HG03135 (cell line): ENCODE results near the gene EDN1.
"Not testable (repeated sequence)": the region's sequence is repeated elsewhere in the genome, so short reads cannot be mapped to it uniquely, and the experiment has no call there.

Source experiments
- ATAC-seq: cut with Tn5 transposase; IDR thresholded peaks from one replicate; pipeline ENCODE4 v1.9.1; 2021; ENCODE audit warnings: mild to moderate bottlenecking, moderate library complexity; ENCODE audit not compliant: unreplicated experiment

EDN1 gene

DNA sequence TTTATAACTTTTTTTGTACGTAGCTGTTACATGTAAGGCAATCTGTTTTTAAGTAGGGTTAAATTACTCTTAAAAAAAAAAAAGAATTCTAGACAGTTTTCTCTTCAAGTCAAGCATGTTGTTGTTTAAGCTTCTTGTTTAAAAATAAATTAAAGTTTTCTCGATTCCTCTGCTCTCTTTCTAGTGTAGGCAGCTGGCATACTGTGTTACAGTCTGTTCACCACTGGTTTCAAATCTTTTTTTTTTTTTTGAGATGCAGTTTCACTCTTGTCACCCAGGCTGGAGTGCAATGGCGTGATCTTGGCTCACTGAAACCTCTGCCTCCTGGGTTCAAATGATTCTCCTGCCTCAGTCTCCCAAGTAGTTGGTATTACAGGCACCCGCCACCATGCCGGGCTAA, 29.9 kb downstream of the EDN1 start:
- ATAC-seq, result not testable (repeated sequence)

DNA sequence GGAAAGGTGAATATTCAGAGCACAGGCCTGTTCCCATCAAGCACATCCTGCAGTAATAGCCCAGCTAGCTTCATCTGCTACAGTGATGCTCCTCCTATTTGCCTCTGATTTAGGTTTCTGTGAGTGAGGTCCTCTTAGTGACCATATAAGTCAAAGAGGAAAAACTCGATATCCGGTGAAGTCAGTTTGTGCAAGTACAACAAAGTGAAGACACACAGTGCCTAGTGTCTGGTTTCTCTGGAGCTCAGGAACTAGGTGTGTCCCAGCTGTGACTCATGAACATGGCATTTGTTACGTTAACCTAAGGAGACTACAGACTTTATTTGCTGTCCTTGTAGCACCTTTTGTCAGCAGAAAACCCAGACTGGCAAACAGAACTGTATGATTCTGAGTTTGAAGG, 33.9 kb downstream of the EDN1 start:
- no peak for ATAC-seq

DNA sequence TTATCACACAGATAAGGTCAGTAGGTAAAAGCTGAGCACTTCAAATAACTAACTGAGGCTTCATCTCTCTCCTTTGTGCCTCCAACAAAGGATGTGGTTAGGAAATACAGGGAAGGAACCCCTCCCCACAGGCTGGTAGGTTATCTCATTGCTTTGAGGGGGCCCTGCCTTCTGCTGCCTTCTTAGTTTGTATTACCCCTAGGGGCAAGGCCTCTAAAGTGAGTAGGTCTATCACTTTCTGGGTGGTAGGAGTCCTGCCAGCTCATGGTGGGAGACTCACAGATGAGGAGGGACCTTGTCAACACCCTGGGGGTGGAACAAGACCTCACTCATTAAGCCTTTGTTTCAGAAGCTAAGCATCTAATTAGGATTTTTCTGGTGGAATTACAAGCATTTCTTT, 34.6 kb downstream of the EDN1 start:
- ATAC-seq, result no peak

GRCh38 chr6:12325872-12326271, 35.7 kb downstream of the EDN1 start:
- ATAC-seq, result no peak

- no peak for ATAC-seq
These were observed 37.2 kb downstream of the EDN1 start for GRCh38 chr6:12327391-12327790.

DNA sequence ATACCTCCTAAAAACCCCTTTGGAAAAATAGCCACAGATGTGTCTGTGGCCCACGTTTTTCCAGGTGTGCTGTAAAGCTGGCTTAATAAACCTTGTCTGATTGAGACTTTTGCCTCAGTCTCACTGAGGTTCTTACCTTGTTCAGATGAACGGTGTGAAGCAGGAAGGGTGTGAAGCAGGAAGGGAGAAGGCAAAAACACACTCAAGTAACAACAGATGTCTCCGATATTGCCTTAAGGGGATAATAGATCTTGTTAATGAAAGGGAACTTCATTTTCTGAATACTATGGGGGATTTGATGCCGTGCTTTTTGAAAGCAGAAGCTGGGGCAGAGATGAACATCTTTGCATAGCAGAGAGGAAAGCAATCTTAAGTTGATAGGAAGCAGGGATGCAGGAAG, 37.8 kb downstream of the EDN1 start:
- no peak for ATAC-seq

GRCh38 chr6:12328701-12329100, 38.5 kb downstream of the EDN1 start:
- ATAC-seq, result no peak

DNA sequence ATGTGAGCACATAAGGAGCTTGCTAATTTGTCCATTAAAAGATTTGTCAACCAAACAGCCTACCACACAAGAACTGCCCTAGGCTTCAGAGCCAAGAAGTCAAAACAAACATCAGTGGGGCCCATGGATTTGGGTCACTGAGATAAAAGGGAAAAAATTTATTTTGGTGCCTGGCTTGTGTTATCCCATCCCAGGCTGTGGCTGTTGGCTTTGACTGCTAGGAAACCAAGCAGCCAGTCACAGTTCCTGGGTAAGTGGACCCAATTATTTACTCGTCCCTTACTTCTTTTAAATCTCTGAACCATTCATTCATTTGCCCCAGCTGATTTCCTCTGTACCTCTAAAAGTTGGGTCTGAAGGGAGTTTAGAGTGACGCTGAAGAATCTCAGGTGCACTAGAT, 41.3 kb downstream of the EDN1 start:
- no peak for ATAC-seq

DNA sequence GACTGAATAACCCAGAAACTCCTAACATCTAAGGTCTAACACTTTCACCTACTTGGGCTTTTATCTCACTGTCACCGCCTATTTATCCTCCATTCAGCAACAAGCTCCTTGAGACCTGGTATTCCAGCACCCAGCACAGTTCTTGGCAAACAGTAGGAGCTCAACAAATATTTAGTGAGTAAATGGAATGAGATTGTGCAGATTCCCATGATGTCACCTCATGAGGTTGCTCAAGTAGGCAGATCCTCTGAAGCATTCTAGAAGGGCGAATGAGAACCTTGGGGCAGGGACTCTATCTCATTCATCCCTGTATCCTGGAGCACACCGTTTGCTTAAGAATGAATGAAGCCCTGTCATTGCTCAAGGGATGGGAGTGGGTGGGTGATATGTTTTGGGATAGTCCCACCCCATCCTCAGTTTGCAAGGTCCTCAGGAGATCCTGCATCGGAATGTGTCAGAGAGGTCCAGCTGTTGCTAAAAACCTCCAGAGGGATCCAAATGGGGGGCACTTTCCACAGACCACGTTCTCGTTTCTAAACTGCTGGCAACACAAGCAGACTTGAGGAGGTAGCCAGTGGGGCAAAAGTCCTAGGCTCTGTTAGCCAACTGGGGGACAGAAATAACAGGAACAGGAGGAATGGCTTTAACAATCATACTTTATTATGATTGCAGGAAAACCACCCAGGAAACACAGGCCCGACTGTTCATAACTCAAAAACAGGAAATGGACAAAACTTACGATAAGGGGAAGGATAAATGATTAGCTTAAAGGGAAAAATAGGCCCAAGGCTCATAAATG, 42.0 kb downstream of the EDN1 start:
- ATAC-seq, result no peak

- not testable (repeated sequence) for ATAC-seq
These were observed 42.6 kb downstream of the EDN1 start for GRCh38 chr6:12332750-12333079.

DNA sequence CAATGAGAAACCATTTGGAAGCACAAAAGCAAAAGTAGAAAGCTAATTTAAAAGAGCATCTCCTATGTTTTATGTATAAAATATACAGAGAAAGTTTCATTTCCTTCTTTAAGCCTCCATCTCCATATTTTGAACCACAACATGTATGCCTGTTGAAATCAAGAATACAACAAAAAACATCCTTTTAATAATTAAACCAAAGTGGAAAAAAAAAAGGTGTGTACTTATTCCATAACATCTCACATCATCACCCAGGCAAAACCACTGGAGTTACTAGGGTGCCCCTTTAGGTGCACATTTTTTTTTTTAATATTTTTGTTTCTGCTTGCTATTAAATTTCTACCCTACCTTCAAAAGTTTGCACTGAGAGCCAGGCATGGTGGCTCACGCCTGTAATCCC, 43.0 kb downstream of the EDN1 start:
- ATAC-seq, result no peak

- ATAC-seq, result no peak
These were observed 44.5 kb downstream of the EDN1 start for GRCh38 chr6:12334526-12335130.

GRCh38 chr6:12335131-12335527, 45.0 kb downstream of the EDN1 start:
- ATAC-seq, result no peak

- no peak for ATAC-seq
These were observed 45.6 kb downstream of the EDN1 start for GRCh38 chr6:12335717-12336116.

GRCh38 chr6:12336121-12336971, 46.2 kb downstream of the EDN1 start:
- no peak for ATAC-seq

- ATAC-seq, result no peak
These were observed 48.9 kb downstream of the EDN1 start for GRCh38 chr6:12339022-12339421.

DNA sequence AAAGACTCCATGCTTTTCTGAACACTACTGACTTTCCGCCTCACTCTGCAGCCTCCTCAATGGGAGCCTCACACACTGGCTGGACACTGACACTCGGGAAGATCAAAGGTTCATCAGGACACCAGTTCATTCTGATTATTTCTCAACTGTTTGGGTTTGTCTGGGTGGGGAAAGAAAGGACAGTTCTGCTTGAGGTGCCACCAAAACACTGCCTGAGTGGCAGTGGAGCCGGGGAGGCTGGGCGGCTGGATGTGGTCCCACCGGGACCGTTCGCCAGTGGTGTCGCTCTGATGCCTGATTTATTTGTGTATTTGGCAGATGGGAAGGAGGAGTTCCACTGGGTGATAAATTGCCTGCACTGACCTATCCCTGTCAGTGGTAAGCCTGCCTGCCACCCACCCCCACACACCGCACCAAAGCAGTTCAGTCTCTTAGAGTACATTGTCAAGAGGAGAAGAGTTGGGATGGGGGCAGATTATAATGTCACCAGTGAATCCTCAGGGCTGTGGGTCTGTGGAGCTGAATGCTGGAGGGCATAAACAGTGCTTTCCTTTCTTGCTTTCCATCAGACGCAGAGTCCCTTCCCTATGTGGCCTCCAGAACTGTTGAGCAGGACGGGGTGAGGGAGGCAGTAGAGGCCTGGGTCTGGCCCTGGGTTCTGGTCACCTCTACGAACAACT, 49.8 kb downstream of the EDN1 start:
- no peak for ATAC-seq

DNA sequence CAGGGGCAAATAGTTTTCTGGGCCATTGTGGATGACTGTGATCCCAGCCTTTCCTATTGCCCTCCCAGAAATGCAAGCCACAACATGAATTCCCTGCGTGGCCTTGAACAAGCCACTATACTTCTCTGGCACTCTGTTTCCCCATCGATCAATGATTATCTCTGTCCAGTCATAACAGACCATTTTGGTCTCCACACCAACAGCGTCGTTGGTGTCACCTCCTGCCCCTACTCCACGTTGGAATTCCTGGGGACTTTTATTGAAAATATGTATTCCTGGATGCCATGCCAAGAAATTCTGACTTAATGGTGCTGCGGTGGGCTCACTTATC, 50.3 kb downstream of the EDN1 start:
- ATAC-seq, result no peak

- no peak for ATAC-seq
These were observed 52.5 kb downstream of the EDN1 start for GRCh38 chr6:12342664-12343063.

GRCh38 chr6:12343122-12343439, 52.9 kb downstream of the EDN1 start:
- no peak for ATAC-seq

DNA sequence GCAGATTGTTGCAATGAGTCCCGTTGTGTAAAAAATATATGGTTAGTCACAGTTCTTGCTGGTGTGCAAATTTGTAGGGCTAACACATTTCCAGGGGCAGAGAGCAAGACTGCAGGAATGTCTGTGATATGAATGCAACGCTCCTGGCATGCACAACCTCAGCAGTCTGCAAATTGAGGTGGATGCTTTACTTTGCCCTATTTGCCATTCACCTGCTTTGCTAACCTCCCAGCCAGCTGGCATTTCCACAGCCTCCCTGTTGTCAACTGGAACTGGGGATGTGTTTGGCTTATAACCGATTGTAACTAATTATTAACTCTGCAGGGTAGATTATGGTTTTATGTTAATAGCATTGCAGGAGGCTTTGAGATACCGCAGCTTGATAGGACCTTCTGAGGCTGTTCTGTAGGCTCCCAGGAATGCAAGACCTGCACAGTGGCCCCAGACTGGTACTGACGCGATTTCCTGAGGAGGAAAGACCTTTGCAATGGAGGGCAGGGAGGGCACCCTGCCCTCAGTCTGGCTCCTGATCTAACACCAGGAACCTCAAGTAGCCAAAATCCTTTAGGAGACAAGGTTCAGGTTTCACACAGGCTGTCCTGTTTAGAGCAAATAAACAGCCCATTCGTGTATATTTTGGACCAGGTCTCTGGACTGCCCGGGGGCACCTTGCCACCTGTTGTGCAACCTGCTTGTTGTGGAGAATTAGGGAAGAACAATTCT, 53.4 kb downstream of the EDN1 start:
- ATAC-seq, result no peak
